CD4-positive, alpha-beta T cell treated with Interferon gamma for 1 hour (primary cell): ENCODE results near the gene DSCAML1.

ENCODE experiments used
- DNase-seq: peaks from one replicate; pipeline ENCODE4 v3.0.0-alpha.2; 2020

Gene DSCAML1

GRCh38 chr11:117652521-117652920 lies 144.5 kb downstream of the DSCAML1 start:
- no peak for DNase-seq

- no peak for DNase-seq
Observed at GRCh38 chr11:117649296-117650055, 147.5 kb downstream of the DSCAML1 start.

GRCh38 chr11:117647872-117648271 lies 149.1 kb downstream of the DSCAML1 start:
- no peak for DNase-seq

GRCh38 chr11:117647207-117647606 lies 149.8 kb downstream of the DSCAML1 start:
- no peak for DNase-seq

DNA sequence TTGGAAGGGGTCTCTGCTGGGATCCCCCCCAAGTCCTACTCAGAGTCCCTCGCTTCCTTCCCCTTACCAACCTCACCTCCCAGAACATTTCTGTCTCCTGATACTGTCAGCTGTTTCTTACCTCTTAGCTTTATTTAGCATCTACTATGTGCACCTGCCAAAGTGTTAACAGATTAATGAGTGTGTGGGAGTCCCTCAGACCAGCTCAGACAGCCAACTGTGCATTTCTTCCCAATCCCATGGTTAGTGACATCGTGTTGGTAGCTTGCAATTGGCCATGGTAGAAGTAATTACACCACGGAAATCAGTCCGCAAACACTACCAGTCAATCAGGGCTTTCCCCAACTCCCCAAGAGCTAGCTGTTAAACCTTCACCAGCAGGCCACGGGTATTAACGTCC lies 150.6 kb downstream of the DSCAML1 start:
- no peak for DNase-seq

- no peak for DNase-seq
Observed at GRCh38 chr11:117644403-117645155, 152.4 kb downstream of the DSCAML1 start.

GRCh38 chr11:117643606-117644300 lies 153.3 kb downstream of the DSCAML1 start:
- DNase-seq, result no peak

DNA sequence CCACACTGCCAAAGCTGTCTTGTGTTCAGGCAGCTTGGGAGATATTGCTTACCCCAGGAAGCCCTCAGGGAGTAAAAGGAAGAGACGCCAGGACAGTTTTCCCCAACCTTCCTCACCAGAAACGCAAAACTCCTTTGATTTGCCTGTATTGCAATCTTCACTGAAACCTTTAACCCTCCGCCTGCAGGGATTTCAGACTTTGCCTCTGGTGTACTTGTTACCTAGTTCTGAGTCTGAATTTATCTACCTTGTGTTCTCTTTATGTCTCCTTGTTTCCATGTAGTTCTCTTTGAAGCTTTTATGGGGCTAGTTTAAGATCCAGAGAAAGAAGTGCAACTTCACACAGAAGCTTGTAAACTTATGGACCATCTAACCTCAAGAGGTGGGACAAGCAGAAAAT lies 154.2 kb downstream of the DSCAML1 start:
- no peak for DNase-seq

- DNase-seq, result no peak
Observed at GRCh38 chr11:117642396-117642795, 154.6 kb downstream of the DSCAML1 start.

GRCh38 chr11:117641008-117641915 lies 155.8 kb downstream of the DSCAML1 start:
- no peak for DNase-seq

GRCh38 chr11:117640041-117640440 lies 157.0 kb downstream of the DSCAML1 start:
- DNase-seq, result no peak

DNA sequence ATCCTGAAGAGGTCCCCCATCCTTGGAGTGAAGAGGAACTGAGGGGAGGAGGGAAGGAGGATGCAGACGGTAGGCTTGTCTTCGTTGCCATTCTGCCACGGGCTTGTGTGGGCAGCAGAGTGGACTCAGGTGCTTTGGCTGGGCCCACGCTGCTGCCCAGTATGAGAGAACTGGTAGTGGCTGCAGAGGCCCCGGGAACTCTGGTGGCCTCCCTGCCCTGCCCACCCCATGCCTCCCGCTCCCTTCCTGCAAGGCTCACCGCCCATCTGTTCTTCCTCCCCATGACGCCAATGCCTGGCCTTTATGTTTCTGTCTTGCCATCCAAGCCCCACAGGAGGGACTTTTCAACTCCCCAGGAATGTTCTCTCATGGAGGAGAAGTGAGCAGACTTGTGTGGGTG lies 157.4 kb downstream of the DSCAML1 start:
- no peak for DNase-seq

DNA sequence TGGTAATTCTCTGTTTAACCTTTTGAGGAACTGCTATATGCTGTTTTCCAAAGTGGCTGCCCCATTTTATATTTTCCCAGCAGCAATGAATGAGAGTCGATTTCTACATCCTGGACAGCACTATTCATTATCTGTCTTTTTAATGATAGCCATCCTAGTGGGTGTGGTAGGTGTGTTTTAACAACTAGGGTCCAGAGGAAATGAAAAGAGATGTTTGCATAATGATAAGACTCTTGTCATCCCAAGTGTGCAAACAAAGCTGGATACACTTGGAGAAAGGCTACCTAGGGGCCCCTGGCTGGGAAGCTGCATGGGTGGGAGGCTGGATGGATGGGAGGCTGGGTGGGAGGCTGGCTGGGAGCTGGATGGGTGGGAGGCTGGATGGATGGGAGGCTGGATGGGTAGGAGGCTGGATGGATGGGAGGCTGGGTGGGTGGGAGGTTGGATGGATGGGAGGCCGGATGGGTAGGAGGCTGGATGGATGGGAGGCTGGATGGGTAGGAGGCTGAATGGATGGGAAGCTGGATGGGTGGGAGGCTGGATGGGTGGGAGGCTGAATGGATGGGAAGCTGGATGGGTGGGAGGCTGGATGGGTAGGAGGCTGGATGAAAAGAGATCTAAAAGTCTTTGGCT lies 158.0 kb downstream of the DSCAML1 start:
- no peak for DNase-seq

- DNase-seq, result no peak
Observed at GRCh38 chr11:117634756-117635603, 162.0 kb downstream of the DSCAML1 start.

DNA sequence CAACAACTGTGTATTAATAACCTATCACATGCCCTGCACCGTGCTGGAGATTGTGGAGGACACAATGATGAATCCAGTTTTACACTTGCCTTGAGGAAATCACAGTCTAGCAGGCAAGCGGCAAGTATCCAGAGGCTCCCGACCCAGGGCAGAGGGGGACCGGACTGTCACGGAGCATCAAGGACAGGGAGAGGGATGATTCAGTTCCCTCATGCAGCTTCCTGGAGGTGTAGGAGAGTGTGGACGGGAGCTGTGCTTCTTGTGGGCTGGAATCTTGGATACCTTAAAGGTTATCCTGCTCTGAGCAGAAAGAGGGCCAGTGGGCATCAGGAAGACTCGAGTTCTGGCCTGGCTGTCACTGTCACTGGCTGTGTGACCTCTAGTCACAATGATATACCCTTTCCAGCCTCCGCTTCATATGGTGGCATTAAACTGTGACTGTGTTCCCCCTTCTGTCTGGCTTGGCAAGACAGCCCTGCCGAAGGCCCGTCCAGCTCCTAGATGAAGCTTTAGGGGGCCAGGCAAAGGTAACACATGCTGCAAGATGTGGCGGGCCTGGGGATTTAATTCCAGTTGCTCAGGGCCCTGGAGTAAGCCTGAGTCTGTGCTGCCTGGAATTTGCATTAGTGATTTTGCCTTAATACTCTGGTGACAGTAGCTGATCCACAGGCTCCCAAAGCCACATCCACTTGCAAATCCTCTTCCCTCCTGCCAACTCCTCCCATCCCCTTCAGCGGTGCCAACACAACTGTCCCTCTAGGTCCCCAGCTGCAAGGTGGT lies 162.8 kb downstream of the DSCAML1 start:
- DNase-seq, result no peak

- no peak for DNase-seq
Observed at GRCh38 chr11:117633186-117633754, 163.7 kb downstream of the DSCAML1 start.

GRCh38 chr11:117632306-117632705 lies 164.7 kb downstream of the DSCAML1 start:
- DNase-seq, result no peak

- no peak for DNase-seq
Observed at GRCh38 chr11:117631336-117632140, 165.5 kb downstream of the DSCAML1 start.

GRCh38 chr11:117629891-117630538 lies 167.0 kb downstream of the DSCAML1 start:
- DNase-seq, result no peak
